Heart left ventricle (tissue), 16 donors: ENCODE results near the gene IFT122. TPM values are rescaled to one million over a fixed set of nuclear protein-coding genes. Genes with fewer than 3 reads are reported as not detected.

Source experiments
- ATAC-seq, 4 donors: fragments of 200-7000 bp; cut with Tn5 transposase; one replicate each; pipeline ENCODE4 v1.9.1; 2020 to 2022; ENCODE audit warnings: moderate library complexity in 4 of 4, mild to moderate bottlenecking in 3 of 4, moderate number of reproducible peaks in 1 of 4
- DNase-seq, 5 donors: peaks; one replicate each; pipeline ENCODE4 v3.0.0-alpha.2; 2020
- H3K27ac ChIP-seq, 12 donors: fragments of 200-600 bp; sonication (generic) in 4 of 12; one replicate each; pipeline versions ENCODE4 v1.5.0 to v1.8.0; 2016 to 2022; ENCODE audit warnings: mild to moderate bottlenecking in 2 of 12
- H3K27me3 ChIP-seq, 9 donors: fragments of 200-600 bp; sonication (generic) in 2 of 9; one replicate each; pipeline versions ENCODE4 v1.5.1 to v1.8.0; 2016 to 2022; ENCODE audit warnings: mild to moderate bottlenecking in 3 of 9
- H3K36me3 ChIP-seq, 9 donors: fragments of 200-600 bp; sonication (generic) in 2 of 9; one replicate each; pipeline versions ENCODE4 v1.5.0 to v1.8.0; 2018 to 2022; ENCODE audit warnings: mild to moderate bottlenecking in 2 of 9
- H3K4me1 ChIP-seq, 12 donors: fragments of 200-600 bp; sonication (generic) in 4 of 12; one replicate each; pipeline versions ENCODE4 v1.5.0 to v1.8.0; 2016 to 2022; ENCODE audit warnings: mild to moderate bottlenecking in 3 of 12
- H3K4me3 ChIP-seq, 12 donors: fragments of 200-600 bp; sonication (generic) in 4 of 12; one replicate each; pipeline versions ENCODE4 v1.5.0 to v1.8.0; 2017 to 2022; ENCODE audit warnings: mild to moderate bottlenecking in 9 of 12, moderate library complexity in 4 of 12
- H3K9me3 ChIP-seq, 12 donors: fragments of 200-600 bp; sonication (generic) in 4 of 12; one replicate each; pipeline versions ENCODE4 v1.5.0 to v1.8.0; 2016 to 2022; ENCODE audit warnings: mild to moderate bottlenecking in 1 of 12
- CTCF ChIP-seq, 12 donors: fragments of 200-600 bp; sonication (generic) in 4 of 12; IDR thresholded peaks; one replicate each; pipeline versions ENCODE4 v1.5.0 to v1.8.0; 2018 to 2022; ENCODE audit warnings: antibody characterized with exemption in 12 of 12, mild to moderate bottlenecking in 5 of 12
- POLR2A ChIP-seq, 2 donors: fragments of 450-650 bp; IDR thresholded peaks; one replicate each; pipeline ENCODE4 v1.6.1; 2017; ENCODE audit warnings: antibody characterized with exemption in 2 of 2, mild to moderate bottlenecking in 2 of 2, moderate library complexity in 2 of 2
- WGBS, 4 donors: extraction: QIAGEN DNeasy Blood & Tissue Kit in 2 of 4; methylation state at CpG; one replicate each; pipeline versions ENCODE4 v1.1.5 to v1.1.7; 2013 to 2018; 5-methylcytosine and 5-hydroxymethylcytosine counted together
- intact Hi-C, 10 donors: fragments of 100-400 bp; cut with DNase I; formaldehyde crosslinking; loops; one replicate each; pipeline versions ENCODE4 v1.11.1 to v1.14.2; 2022
- polyA plus RNA-seq, 2 donors: library from polyadenylated mRNA; stranded (reverse); fragments of 200-250 nt; gene quantifications; one replicate each; pipeline ENCODE4 v1.2.3, GENCODE V29; 2013
- total RNA-seq, 9 donors: library from RNA; depleted of rRNA in 2 of 9; stranded (reverse); fragments of >200 nt in 2 of 9; fragmentation: NEBNext Ultra II Directional in 3 of 9; extraction: Animal tissue kit (Norgen Biotek cat#: 25700) in 3 of 9; gene quantifications; one replicate each; pipeline versions ENCODE4 v1.1.0 to v1.2.4, GENCODE V29; 2016 to 2023
- donor health status: ischemic (EF 13 %, LVEDD 7.1; RV severe dilation, severe dysfunction).
- donor health status: healthy with polysubstance abuse.
- donor health status: DM: no; HTN: yes; CAD: no.
- donor health status: DM: no; HTN: no; CAD: no.
- donor health status: ischemic (EF 25% LVEDD 6.9; RV normal size, moderate dysfunction).
- donor health status: ischemic (EF 25% LVEDD 5.7; RV mildly dilated, moderate dysfunction).
- donor health status: healthy.
- donor health status: DM: yes; HTN: yes; CAD: no.
- donor health status: ischemic (EF 35%, LVEDD 5.7; RV mildly dilated, moderate dysfunction).
- donor health status: nonischemic (EF 11% LVEDD 7.7; RV severe dilation, severe dysfunction).
- donor health status: DM: yes; HTN: yes; CAD: no.
- donor health status: PGD.
- donor health status: ischemic (EF 29% LVEDD 5.4; RV normal size, mild dysfunction).
- donor health status: nonischemic (EF 23%, LVEDD 6.1; RV moderate dilation, normal function).

IFT122 gene
- total and polyA plus RNA-seq, 11 donors, result 7.2 to 34.2 (median 16.6) TPM

- Histone ChIP-seq H3K4me3 (no peak overlapping the region), H3K27ac (peak overlapping the region in 7 of 12 donors; percentile 41 to 74 (median 50)), H3K4me1 (peaks cover 0 to 42% (median 21%) of the 10 kb centered on the region in 12 donors), H3K27me3 (no peaks in the 10 kb centered on the region), H3K9me3 (no peaks in the 10 kb centered on the region), H3K36me3 (no peaks in the 10 kb centered on the region)
- TF ChIP-seq POLR2A (IDR thresholded peaks at IDR 0.05) (no peak), CTCF (IDR thresholded peaks at IDR 0.05) (no peak)
- intact Hi-C loops, result no loop called here
- 53 to 79% (median 68%) methylated on average over 4 of the region's 4 CpGs for WGBS, 4 donors
- DNase-seq (no peak), ATAC-seq (peak; percentile 45 to 78 (median 64))
These were observed 26.1 kb upstream of the IFT122 start for GRCh38 chr3:129413687-129414506.

- no peaks in the 10 kb centered on the region for H3K9me3 ChIP-seq
- 30 to 95% (median 92%) methylated on average over 3 of the region's 3 CpGs for WGBS, 4 donors
- no peaks in the 10 kb centered on the region for H3K36me3 ChIP-seq
- DNase-seq (no peak), ATAC-seq (no peak)
- H3K4me1 ChIP-seq, result peaks cover 0 to 42% (median 21%) of the 10 kb centered on the region in 12 donors
- H3K4me3 ChIP-seq, result no peak overlapping the region
- no peaks in the 10 kb centered on the region for H3K27me3 ChIP-seq
- TF ChIP-seq CTCF (IDR thresholded peaks at IDR 0.05), result no peak
- TF ChIP-seq POLR2A (IDR thresholded peaks at IDR 0.05), result no peak
- intact Hi-C loops, result no loop called here
- H3K27ac ChIP-seq, result peak overlapping the region in 4 of 12 donors; percentile 18 to 65 (median 38)
These were observed 24.6 kb upstream of the IFT122 start for GRCh38 chr3:129415378-129415777.

- peaks cover 0 to 2% (median 0%) of the 10 kb centered on the region in 12 donors for H3K9me3 ChIP-seq
- H3K27ac ChIP-seq, result peak overlapping the region in 1 of 12 donors; percentile 18
- 86 to 90% (median 90%) methylated on average over 6 of the region's 6 CpGs for WGBS, 4 donors
- H3K36me3 ChIP-seq, result no peaks in the 10 kb centered on the region
- DNase-seq (no peak), ATAC-seq (no peak)
- intact Hi-C loops, result no loop called here
- TF ChIP-seq CTCF (IDR thresholded peaks at IDR 0.05), result no peak
- TF ChIP-seq POLR2A (IDR thresholded peaks at IDR 0.05), result no peak
- no peak overlapping the region for H3K4me3 ChIP-seq
- H3K4me1 ChIP-seq, result peaks cover 0 to 42% (median 21%) of the 10 kb centered on the region in 12 donors
- H3K27me3 ChIP-seq, result no peaks in the 10 kb centered on the region
These were observed 24.2 kb upstream of the IFT122 start for GRCh38 chr3:129415830-129416229.

- WGBS, 4 donors, result 69 to 95% (median 93%) methylated on average over 4 of the region's 4 CpGs
- H3K27me3 ChIP-seq, result no peaks in the 10 kb centered on the region
- intact Hi-C loops, result no loop called here
- peak overlapping the region in 4 of 12 donors; percentile 24 to 83 (median 70) for H3K27ac ChIP-seq
- DNase-seq (no peak), ATAC-seq (no peak)
- TF ChIP-seq POLR2A (IDR thresholded peaks at IDR 0.05) (no peak), CTCF (IDR thresholded peaks at IDR 0.05) (no peak)
- H3K9me3 ChIP-seq, result peaks cover 0 to 3% (median 0%) of the 10 kb centered on the region in 12 donors
- no peaks in the 10 kb centered on the region for H3K36me3 ChIP-seq
- no peak overlapping the region for H3K4me3 ChIP-seq
- peaks cover 0 to 42% (median 21%) of the 10 kb centered on the region in 12 donors for H3K4me1 ChIP-seq
These were observed 23.6 kb upstream of the IFT122 start for GRCh38 chr3:129416415-129416814.
